Ascending aorta (tissue), 2 donors: ENCODE data around the gene MGAT4C. TPM values are rescaled to one million over a fixed set of nuclear protein-coding genes. Genes with fewer than 3 reads are reported as not detected.
"Not testable (repeated sequence)": the region's sequence is repeated elsewhere in the genome, so short reads cannot be mapped to it uniquely, and the experiment has no call there.

ENCODE experiments used
- DNase-seq, 2 donors: peaks; one replicate each; pipeline ENCODE4 v3.0.0-alpha.2; 2019; ENCODE audit warnings: low spot score in 2 of 2
- H3K27ac ChIP-seq, 2 donors: fragments of 200-600 bp; sonication (generic); one replicate each; pipeline ENCODE4 v1.5.1; 2016 to 2017; ENCODE audit warnings: mild to moderate bottlenecking in 1 of 2
- H3K27me3 ChIP-seq: fragments of 200-600 bp; sonication (generic); one replicate; pipeline ENCODE4 v1.5.1; 2017
- H3K36me3 ChIP-seq, 2 donors: fragments of 200-600 bp; sonication (generic); one replicate each; pipeline ENCODE4 v1.5.1; 2016
- H3K4me1 ChIP-seq, 2 donors: fragments of 200-600 bp; sonication (generic); one replicate each; pipeline ENCODE4 v1.5.1; 2016 to 2017; ENCODE audit warnings: mild to moderate bottlenecking in 1 of 2
- H3K4me3 ChIP-seq, 2 donors: fragments of 200-600 bp; sonication (generic); one replicate each; pipeline ENCODE4 v1.5.1; 2016 to 2017; ENCODE audit warnings: mild to moderate bottlenecking in 1 of 2
- H3K9me3 ChIP-seq, 2 donors: fragments of 200-600 bp; sonication (generic); one replicate each; pipeline ENCODE4 v1.5.1; 2016
- intact Hi-C: fragments of 100-400 bp; cut with DNase I; formaldehyde crosslinking; loops from one replicate; pipeline ENCODE4 v1.15.1; 2023
- total RNA-seq: library from RNA; depleted of rRNA; stranded (reverse); fragments of >200 nt; gene quantifications from one replicate; pipeline ENCODE4 v1.1.0, GENCODE V29; 2016
- TF ChIP-seq, protein P1 (sequence below), 3 experiments: fragments of 200-600 bp in 2 of 3; fragments of 450-650 bp in 1 of 3; sonication (generic) in 2 of 3; IDR thresholded peaks; one replicate each; pipeline ENCODE4 v1.5.1; 2016 to 2019; ENCODE audit warnings: antibody characterized with exemption in 3 of 3, mild to moderate bottlenecking in 1 of 3, moderate library complexity in 1 of 3

The MGAT4C gene
- total RNA-seq, 1 donor from 2014 or later, result not detected

DNA sequence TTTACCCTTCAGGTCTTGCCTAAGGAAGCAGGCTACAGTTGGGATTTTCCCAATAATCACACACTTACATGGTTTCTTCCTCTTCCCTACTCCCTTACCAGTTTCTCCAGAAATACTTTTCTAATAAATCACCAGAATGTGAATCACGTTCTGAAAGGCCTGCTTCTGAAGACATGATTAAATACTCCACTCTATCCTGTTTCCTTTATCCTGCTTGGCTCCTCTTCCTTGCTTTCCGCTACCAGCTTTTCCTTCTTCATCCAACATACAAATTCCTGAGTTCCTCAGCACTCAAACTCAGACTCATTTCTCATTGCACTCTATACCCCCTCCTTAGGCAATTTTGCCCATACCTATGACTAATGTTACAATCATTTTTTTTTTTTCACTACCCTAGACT lies 118.3 kb downstream of the MGAT4C start:
- intact Hi-C loops, result no loop called here
- TF ChIP-seq, protein P1, sequence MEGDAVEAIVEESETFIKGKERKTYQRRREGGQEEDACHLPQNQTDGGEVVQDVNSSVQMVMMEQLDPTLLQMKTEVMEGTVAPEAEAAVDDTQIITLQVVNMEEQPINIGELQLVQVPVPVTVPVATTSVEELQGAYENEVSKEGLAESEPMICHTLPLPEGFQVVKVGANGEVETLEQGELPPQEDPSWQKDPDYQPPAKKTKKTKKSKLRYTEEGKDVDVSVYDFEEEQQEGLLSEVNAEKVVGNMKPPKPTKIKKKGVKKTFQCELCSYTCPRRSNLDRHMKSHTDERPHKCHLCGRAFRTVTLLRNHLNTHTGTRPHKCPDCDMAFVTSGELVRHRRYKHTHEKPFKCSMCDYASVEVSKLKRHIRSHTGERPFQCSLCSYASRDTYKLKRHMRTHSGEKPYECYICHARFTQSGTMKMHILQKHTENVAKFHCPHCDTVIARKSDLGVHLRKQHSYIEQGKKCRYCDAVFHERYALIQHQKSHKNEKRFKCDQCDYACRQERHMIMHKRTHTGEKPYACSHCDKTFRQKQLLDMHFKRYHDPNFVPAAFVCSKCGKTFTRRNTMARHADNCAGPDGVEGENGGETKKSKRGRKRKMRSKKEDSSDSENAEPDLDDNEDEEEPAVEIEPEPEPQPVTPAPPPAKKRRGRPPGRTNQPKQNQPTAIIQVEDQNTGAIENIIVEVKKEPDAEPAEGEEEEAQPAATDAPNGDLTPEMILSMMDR (IDR thresholded peaks at IDR 0.05), result no peak

DNA sequence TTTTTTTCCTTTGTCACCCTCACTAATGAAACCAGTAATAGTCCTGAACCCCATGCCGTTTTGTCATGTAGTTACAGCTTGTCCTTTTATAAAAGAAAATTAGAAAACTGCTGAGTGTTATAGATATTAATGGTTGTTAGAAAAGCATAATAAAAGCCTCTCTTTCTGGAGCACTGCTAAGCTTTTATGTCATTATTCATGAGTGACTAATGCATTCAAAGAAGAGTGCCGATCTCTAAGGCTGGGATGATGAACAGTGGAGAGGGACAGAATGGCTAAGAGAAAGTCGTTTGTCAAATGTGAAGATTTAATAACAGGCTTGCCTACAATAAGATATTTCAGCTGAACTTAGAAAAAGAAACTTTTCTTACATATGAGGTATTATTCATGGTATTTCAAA lies 121.6 kb downstream of the MGAT4C start:
- no peak for DNase-seq
- no peaks in the 10 kb centered on the region for H3K4me1 ChIP-seq
- intact Hi-C loops, result no loop called here

More for the DNA sequence above, 118.3 kb downstream of the MGAT4C start:
- Histone ChIP-seq H3K36me3 (no peaks in the 10 kb centered on the region), H3K4me1 (no peaks in the 10 kb centered on the region), H3K9me3 (no peaks in the 10 kb centered on the region), H3K27me3 (no peaks in the 10 kb centered on the region), H3K4me3 (no peak overlapping the region), H3K27ac (no peak overlapping the region)
- DNase-seq, result no peak

DNA sequence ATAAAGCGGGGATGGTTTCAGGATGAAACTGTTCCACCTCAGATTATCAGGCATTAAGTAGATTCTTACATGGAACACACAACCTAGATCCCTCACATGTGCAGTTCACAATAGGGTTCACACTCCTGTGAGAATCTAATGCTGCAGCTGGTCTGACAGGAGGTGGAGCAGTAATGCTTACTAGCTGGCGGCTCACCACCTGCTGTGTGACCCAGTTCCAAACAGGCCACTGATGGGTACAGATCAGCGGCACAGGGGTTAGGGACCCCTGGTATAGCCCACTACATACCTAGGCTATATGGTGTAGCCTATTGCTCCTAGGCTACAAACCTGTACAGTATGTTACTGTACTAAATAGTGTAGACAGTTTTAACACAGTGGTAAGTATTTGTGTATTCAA lies 129.3 kb downstream of the MGAT4C start:
- H3K27ac ChIP-seq, H3K4me1 ChIP-seq, DNase-seq, H3K36me3 ChIP-seq, intact Hi-C loops, H3K27me3 ChIP-seq, H3K4me3 ChIP-seq, H3K9me3 ChIP-seq: not testable (repeated sequence)

More for the DNA sequence above, 121.6 kb downstream of the MGAT4C start:
- TF ChIP-seq, protein P1 (IDR thresholded peaks at IDR 0.05), result no peak
- no peak overlapping the region for H3K4me3 ChIP-seq
- H3K27me3 ChIP-seq, result no peaks in the 10 kb centered on the region
- H3K27ac ChIP-seq, result no peak overlapping the region
- H3K36me3 ChIP-seq, result no peaks in the 10 kb centered on the region
- no peaks in the 10 kb centered on the region for H3K9me3 ChIP-seq

DNA sequence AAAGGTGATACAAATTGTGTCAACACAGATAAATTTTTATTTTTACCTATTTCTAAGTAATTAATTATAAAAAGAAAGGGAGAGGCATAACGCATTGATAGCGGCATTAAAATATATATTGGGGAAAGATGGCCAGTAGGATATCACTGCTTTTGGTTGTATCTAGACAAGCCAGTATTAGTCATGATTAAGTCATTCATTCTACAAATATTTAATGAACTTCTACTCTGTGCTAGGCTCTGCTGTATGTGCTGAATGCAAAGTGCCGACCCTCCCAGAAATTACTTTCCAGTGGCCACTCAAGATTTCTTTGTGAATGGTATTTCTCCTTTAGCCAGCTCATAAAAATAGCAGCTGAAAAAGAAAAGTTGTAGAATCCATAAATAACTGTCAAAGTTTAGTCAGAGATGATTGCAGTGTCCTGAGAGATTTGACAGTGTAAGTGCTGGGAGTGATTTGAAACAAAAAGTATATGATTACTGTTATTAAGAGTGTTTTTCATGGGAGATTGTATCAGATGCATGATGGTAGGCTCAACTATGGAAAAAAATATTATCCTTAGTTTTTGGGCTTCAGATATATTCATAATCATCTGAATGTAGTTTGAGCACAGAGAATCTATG lies 133.2 kb downstream of the MGAT4C start:
- no peak for DNase-seq
- no peaks in the 10 kb centered on the region for H3K9me3 ChIP-seq
- H3K4me1 ChIP-seq, result no peaks in the 10 kb centered on the region
- TF ChIP-seq, protein P1 (IDR thresholded peaks at IDR 0.05), result no peak
- no peak overlapping the region for H3K27ac ChIP-seq
- no peaks in the 10 kb centered on the region for H3K27me3 ChIP-seq
- intact Hi-C loops, result no loop called here
- H3K36me3 ChIP-seq, result no peaks in the 10 kb centered on the region
- H3K4me3 ChIP-seq, result no peak overlapping the region

DNA sequence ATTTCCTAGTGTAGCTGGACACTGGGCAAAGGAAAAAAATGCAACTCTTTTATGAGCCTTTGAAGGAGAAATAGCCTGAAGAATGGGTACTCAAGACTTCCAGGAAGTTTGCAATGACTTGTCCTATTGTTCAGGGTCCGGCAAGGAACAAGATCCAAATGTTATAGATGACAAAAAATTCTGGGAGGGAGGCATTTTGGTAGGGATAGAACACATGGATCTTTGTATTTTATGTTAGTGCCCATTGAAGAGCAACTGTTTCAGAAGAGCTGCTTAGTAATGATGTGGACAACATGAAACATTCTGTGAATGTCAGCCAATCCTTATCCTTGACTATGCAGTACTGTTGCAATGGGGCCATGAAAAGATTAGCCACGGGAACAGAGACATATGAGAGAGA lies 138.0 kb downstream of the MGAT4C start:
- Histone ChIP-seq H3K36me3 (no peaks in the 10 kb centered on the region), H3K4me3 (no peak overlapping the region), H3K9me3 (no peaks in the 10 kb centered on the region), H3K27ac (no peak overlapping the region), H3K27me3 (no peaks in the 10 kb centered on the region), H3K4me1 (no peaks in the 10 kb centered on the region)
- TF ChIP-seq, protein P1 (IDR thresholded peaks at IDR 0.05), result no peak
- no peak for DNase-seq
- intact Hi-C loops, result no loop called here

DNA sequence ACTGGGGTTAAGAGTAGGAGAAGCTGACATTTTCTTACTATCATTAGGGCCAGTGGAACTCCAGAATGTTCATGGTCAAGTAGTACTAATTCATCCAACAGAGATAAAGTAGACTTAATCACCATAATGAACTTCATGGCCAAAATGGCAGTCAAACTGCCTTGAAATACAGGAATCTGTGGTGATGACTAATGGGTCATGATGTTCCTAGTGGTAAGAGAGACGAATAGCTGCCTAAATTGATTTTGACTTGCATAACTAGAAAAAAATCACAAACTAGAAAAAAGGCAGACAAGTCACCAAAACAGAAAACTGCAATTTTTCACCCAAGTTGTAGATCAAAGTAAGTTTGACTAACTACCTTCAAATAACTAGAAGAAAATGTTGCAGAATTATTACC lies 138.5 kb downstream of the MGAT4C start:
- intact Hi-C loops, result no loop called here
- DNase-seq, result no peak
- Histone ChIP-seq H3K4me1 (no peaks in the 10 kb centered on the region), H3K36me3 (no peaks in the 10 kb centered on the region), H3K27me3 (no peaks in the 10 kb centered on the region), H3K9me3 (no peaks in the 10 kb centered on the region), H3K4me3 (no peak overlapping the region), H3K27ac (no peak overlapping the region)
- TF ChIP-seq, protein P1 (IDR thresholded peaks at IDR 0.05), result no peak
